ENCODE results near the gene C1orf226. TPM values are rescaled to one million over a fixed set of nuclear protein-coding genes. Genes with fewer than 3 reads are reported as not detected.

The C1orf226 gene
- total RNA-seq, 1 experiment from 2014 or later = 34.3 TPM

DNA sequence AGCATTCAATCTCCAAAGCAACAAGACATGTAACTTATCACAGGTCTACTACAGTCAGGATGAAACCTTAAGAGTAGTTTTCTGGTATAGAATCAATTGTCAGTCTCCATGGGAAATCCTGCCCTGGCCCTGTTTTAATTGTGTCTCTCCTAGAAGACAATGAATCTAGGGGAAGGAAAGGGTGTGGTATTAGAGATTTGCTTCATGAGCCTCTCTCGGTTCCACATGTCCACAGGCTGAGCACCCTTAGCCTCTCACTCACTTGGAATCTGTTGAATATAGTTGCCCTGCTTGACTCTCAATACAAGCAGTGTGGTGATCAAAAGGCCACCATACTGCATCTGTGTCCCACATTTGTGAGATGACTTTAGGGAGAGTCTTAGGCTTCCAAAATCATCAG is 22.6 kb upstream of the C1orf226 start:
- CTCF ChIA-PET = no interaction called here

DNA sequence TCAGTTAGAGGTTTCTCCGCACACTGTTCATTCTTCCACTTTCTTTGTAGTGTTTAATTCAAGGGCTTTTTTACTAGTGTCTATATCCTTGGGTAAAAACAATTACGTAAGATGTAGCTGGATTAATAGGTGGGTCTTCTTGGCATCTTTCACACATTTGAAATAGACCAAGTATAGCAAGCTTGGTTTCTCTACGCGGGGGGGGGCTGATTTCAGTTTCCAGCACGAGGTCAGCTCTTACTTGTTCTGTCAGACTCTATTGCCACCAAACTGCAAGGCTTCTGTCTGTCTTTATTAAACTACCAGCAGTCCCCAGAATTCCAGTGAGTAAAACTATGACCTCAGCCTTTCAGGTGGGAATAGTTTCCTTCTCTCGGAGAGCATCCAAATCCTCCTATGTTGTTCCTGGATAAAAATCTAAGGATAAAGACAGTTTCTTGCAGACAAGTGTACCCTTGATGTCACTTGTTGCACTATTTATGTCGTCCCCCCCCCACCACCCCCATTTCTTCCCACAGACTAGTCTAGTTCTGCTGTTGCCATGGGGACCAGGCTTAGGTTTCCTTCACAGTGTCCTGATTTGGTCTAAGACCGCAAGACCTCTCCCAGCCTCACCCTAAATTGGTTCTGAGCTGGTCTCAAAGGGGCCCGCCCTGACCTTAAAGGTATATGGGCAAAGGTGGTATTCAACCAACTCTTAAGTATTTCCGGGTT is 21.8 kb upstream of the C1orf226 start:
- Histone ChIP-seq H3K4me1 (ENCODE audit: insufficient read depth, low read length, poor library complexity, severe bottlenecking) (peaks cover 28% of the 10 kb centered on the region), H3K27ac (ENCODE audit: low read depth, low read length, poor library complexity, severe bottlenecking) (peak overlapping the region; percentile 56), H3K27me3 (replicated peaks; ENCODE audit: insufficient read depth, low read depth, low read length, poor library complexity) (no peaks in the 10 kb centered on the region), H3K9me3 (ENCODE audit: low read depth, low read length, poor library complexity, severe bottlenecking) (no peaks in the 10 kb centered on the region), H3K4me3 (ENCODE audit: low read depth, low read length, poor library complexity, severe bottlenecking) (no peak overlapping the region), H3K36me3 (ENCODE audit: insufficient read depth, low read length, poor library complexity, severe bottlenecking) (peaks cover 19% of the 10 kb centered on the region)
- TF ChIP-seq EZH2 (IDR thresholded peaks at IDR 0.05; ENCODE audit: borderline replicate concordance, low read depth, low read length, poor library complexity, severe bottlenecking) = no peak
- TF ChIP-seq, protein P1, sequence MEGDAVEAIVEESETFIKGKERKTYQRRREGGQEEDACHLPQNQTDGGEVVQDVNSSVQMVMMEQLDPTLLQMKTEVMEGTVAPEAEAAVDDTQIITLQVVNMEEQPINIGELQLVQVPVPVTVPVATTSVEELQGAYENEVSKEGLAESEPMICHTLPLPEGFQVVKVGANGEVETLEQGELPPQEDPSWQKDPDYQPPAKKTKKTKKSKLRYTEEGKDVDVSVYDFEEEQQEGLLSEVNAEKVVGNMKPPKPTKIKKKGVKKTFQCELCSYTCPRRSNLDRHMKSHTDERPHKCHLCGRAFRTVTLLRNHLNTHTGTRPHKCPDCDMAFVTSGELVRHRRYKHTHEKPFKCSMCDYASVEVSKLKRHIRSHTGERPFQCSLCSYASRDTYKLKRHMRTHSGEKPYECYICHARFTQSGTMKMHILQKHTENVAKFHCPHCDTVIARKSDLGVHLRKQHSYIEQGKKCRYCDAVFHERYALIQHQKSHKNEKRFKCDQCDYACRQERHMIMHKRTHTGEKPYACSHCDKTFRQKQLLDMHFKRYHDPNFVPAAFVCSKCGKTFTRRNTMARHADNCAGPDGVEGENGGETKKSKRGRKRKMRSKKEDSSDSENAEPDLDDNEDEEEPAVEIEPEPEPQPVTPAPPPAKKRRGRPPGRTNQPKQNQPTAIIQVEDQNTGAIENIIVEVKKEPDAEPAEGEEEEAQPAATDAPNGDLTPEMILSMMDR (conservative IDR thresholded peaks at IDR 0.05; ENCODE audit: low read depth, low read length) = no peak
- ChIA-PET CTCF (no interaction called here), POLR2A (ENCODE audit: low non-redundant PET) (interaction anchor here (0.5 to 0.8 kb wide), 2 partner anchors 9 to 302 kb away, joined by 3 to 18 read pairs; no protein-coding TSS in a partner anchor)
- no TSS peak for BruUV-seq (replicated peaks)
- no peak for DNase-seq (ENCODE audit: low spot score)
- intact Hi-C loops (cut with micrococcal nuclease; ENCODE audit: unreplicated experiment) = no loop called here

More for the DNA sequence above, 22.6 kb upstream of the C1orf226 start:
- peak overlapping the region; percentile 56 for H3K27ac ChIP-seq (ENCODE audit: low read depth, low read length, poor library complexity, severe bottlenecking)
- no peak overlapping the region for H3K4me3 ChIP-seq (ENCODE audit: low read depth, low read length, poor library complexity, severe bottlenecking)
- H3K27me3 ChIP-seq (replicated peaks; ENCODE audit: insufficient read depth, low read depth, low read length, poor library complexity) = no peaks in the 10 kb centered on the region
- DNase-seq (ENCODE audit: low spot score) = no peak
- H3K4me1 ChIP-seq (ENCODE audit: insufficient read depth, low read length, poor library complexity, severe bottlenecking) = peaks cover 31% of the 10 kb centered on the region
- peaks cover 19% of the 10 kb centered on the region for H3K36me3 ChIP-seq (ENCODE audit: insufficient read depth, low read length, poor library complexity, severe bottlenecking)
- TF ChIP-seq, protein P1 (conservative IDR thresholded peaks at IDR 0.05; ENCODE audit: low read depth, low read length) = no peak
- TF ChIP-seq EZH2 (IDR thresholded peaks at IDR 0.05; ENCODE audit: borderline replicate concordance, low read depth, low read length, poor library complexity, severe bottlenecking) = no peak
- no peaks in the 10 kb centered on the region for H3K9me3 ChIP-seq (ENCODE audit: low read depth, low read length, poor library complexity, severe bottlenecking)
- intact Hi-C loops (cut with micrococcal nuclease; ENCODE audit: unreplicated experiment) = no loop called here
- POLR2A ChIA-PET (ENCODE audit: low non-redundant PET) = interaction anchor here (0.8 kb wide), 1 partner anchor 9 kb away, joined by 18 read pairs; no protein-coding TSS in a partner anchor
- BruUV-seq (replicated peaks) = no TSS peak

DNA sequence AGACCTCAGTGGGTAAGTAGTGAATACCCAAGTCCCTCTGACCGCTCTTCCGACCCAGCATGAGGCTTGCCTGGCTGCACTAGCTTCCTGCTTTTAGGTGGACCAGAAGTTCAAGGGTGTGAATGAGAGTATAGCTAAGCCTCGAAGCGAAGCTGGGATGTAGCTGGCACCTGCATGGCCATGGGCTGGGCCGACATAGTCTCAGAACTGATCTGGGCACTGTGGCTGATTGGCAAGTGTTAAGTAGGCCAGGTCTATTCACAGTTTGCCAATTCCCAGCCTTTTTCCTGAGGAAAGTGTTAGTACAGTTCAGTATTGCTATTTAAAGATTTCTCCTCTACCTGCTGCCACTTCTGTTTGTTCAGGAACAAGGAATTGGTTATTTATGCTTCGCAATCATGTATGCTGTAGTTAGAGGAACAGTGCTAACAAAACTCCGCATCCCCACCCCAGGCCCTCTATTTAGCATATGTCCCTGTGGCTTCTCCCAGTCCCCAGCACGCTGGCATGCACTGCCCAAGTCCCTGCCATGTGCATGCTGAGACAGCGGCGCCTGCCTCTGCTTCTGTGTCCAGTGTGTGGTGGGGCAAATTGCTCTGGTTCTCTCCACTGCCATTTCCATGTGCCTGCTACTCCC is 21.2 kb upstream of the C1orf226 start:
- no peak overlapping the region for H3K27ac ChIP-seq (ENCODE audit: low read depth, low read length, poor library complexity, severe bottlenecking)
- H3K36me3 ChIP-seq (ENCODE audit: insufficient read depth, low read length, poor library complexity, severe bottlenecking) = peaks cover 17% of the 10 kb centered on the region
- H3K4me1 ChIP-seq (ENCODE audit: insufficient read depth, low read length, poor library complexity, severe bottlenecking) = peaks cover 28% of the 10 kb centered on the region
- intact Hi-C loops (cut with micrococcal nuclease; ENCODE audit: unreplicated experiment) = no loop called here
- no peak overlapping the region for H3K4me3 ChIP-seq (ENCODE audit: low read depth, low read length, poor library complexity, severe bottlenecking)
- ChIA-PET POLR2A (ENCODE audit: low non-redundant PET) (no interaction called here), CTCF (interaction anchor here (0.6 kb wide), 1 partner anchor 304 kb away, joined by 9 read pairs; no protein-coding TSS in a partner anchor)
- DNase-seq (ENCODE audit: low spot score) = no peak
- no peaks in the 10 kb centered on the region for H3K27me3 ChIP-seq (replicated peaks; ENCODE audit: insufficient read depth, low read depth, low read length, poor library complexity)
- no TSS peak for BruUV-seq (replicated peaks)
- H3K9me3 ChIP-seq (ENCODE audit: low read depth, low read length, poor library complexity, severe bottlenecking) = no peaks in the 10 kb centered on the region
- TF ChIP-seq, protein P1 (conservative IDR thresholded peaks at IDR 0.05; ENCODE audit: low read depth, low read length) = no peak
- TF ChIP-seq EZH2 (IDR thresholded peaks at IDR 0.05; ENCODE audit: borderline replicate concordance, low read depth, low read length, poor library complexity, severe bottlenecking) = no peak
